Measurements from ENCODE around the gene RAB40AL. TPM values are rescaled to one million over a fixed set of nuclear protein-coding genes. Genes with fewer than 3 reads are reported as not detected.

The RAB40AL gene
- total and polyA plus RNA-seq, 2 of the 8 experiments (the other 6 are each of a cell fraction or from before 2014, with no cell fraction given): 0.27 to 0.30 TPM

DNA sequence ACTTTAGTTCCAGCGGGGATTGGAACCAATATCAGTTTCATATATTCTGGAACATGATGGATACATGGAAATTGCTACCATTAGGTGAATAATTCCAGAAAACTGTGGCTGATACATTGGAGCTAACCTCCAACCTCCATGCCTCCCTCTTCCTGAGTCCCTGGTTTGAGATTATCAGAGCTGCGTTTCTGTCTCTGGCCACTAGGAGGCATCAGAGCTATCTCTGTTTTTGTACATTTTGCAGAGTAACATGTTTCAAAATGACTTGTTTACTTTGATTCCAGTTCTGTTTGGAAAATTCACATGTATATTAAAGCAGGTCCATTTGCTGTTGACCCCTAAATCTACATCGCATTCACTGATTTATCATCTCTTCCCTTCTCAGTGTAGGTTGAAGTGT lies 2.4 kb upstream of the RAB40AL start:
- Histone ChIP-seq H3K4me1 (replicated peaks in 1 of 4; ENCODE audit: control insufficient read depth in 3 of 4, insufficient read depth in 4 of 4, low read length in 3 of 4) (no peaks in the 10 kb centered on the region), H3K9ac (replicated peaks in 1 of 4; ENCODE audit: extremely low read depth in 1 of 4, low read depth in 3 of 4, low read length in 3 of 4) (no peak overlapping the region), H3K18ac (ENCODE audit: extremely low read depth, low read length) (no peak overlapping the region), H2BK5ac (ENCODE audit: low read depth, low read length) (no peak overlapping the region), H3K9me3 (ENCODE audit: insufficient read depth in 2 of 2, low read depth in 1 of 2, low read length in 1 of 2) (no peaks in the 10 kb centered on the region), H2BK120ac (replicated peaks; ENCODE audit: low read depth, low read length) (no peak overlapping the region), H4K5ac (ENCODE audit: insufficient read length, low read depth, low read length) (no peak overlapping the region), H3K79me1 (ENCODE audit: low read depth, low read length) (no peaks in the 10 kb centered on the region), H3K14ac (ENCODE audit: insufficient read length) (no peak overlapping the region), H4K20me1 (replicated peaks in 1 of 2; ENCODE audit: control insufficient read depth in 1 of 2, insufficient read depth in 2 of 2, low read length in 2 of 2) (no peaks in the 10 kb centered on the region), H3K4ac (replicated peaks; ENCODE audit: insufficient read length, low read depth, low read length) (no peak overlapping the region), H4K91ac (replicated peaks; ENCODE audit: insufficient read length, low read length) (no peak overlapping the region), H3K23me2 (ENCODE audit: low read depth, low read length) (no peaks in the 10 kb centered on the region), H2BK12ac (ENCODE audit: low read depth, low read length) (no peak overlapping the region), H2BK20ac (ENCODE audit: low read length) (no peak overlapping the region), H4K8ac (ENCODE audit: extremely low read depth, insufficient read depth, low read length) (no peak overlapping the region), H3K27me3 (replicated peaks in 1 of 4; ENCODE audit: control insufficient read depth in 3 of 4, extremely low read depth in 1 of 4, insufficient read depth in 3 of 4, low read length in 3 of 4) (no peaks in the 10 kb centered on the region), H2AK5ac (ENCODE audit: low read depth, low read length) (no peak overlapping the region), H3K56ac (replicated peaks; ENCODE audit: insufficient read length, low read depth, low read length) (no peak overlapping the region), H3K27ac (ENCODE audit: low read depth, low read length) (no peak overlapping the region), H2AFZ (ENCODE audit: low read length) (no peak overlapping the region), H3K4me2 (ENCODE audit: insufficient read depth in 1 of 2, low read depth in 2 of 2, low read length in 2 of 2) (no peak overlapping the region), H3K79me2 (ENCODE audit: control insufficient read depth in 1 of 2, insufficient read depth in 2 of 2, low read length in 2 of 2) (no peaks in the 10 kb centered on the region), H3K36me3 (ENCODE audit: control insufficient read depth in 2 of 4, insufficient read depth in 4 of 4, low read length in 3 of 4) (no peaks in the 10 kb centered on the region), H3K23ac (ENCODE audit: insufficient read length) (no peak overlapping the region), H2BK15ac (ENCODE audit: low read length) (no peak overlapping the region), H3K4me3 (ENCODE audit: extremely low read depth in 1 of 4, insufficient read depth in 2 of 4, low read depth in 3 of 4, low read length in 4 of 4) (no peak overlapping the region)
- WGBS, 2 experiments (ENCODE audit: extremely low coverage in 1 of 2, insufficient coverage in 1 of 2, insufficient read length in 1 of 2, insufficient replicate concordance in 2 of 2, low coverage in 1 of 2, low lambda C conversion rate in 2 of 2, missing lambda C conversion rate in 1 of 2): 46% methylated on average over 3 of the region's 3 CpGs; no CpG with 5 or more reads in 1 of the 2 experiments
- no peak for TF ChIP-seq FOSL1 (IDR thresholded peaks at IDR 0.05; ENCODE audit: insufficient read depth, low read depth, low read length)
- peak in 1 of 2 experiments; percentile 14; a peak in 2 of 4 replicates for TF ChIP-seq RAD21 (IDR thresholded peaks at IDR 0.05 in 1 of 2, conservative IDR thresholded peaks at IDR 0.05 in 1 of 2; ENCODE audit: low read depth in 2 of 2, low read length in 2 of 2)
- TF ChIP-seq TCF12 (IDR thresholded peaks at IDR 0.05; ENCODE audit: low read depth, low read length): no peak
- no peak for TF ChIP-seq TAF7 (optimal IDR thresholded peaks at IDR 0.05; ENCODE audit: borderline replicate concordance, low read depth, low read length)
- TF ChIP-seq, protein P1, sequence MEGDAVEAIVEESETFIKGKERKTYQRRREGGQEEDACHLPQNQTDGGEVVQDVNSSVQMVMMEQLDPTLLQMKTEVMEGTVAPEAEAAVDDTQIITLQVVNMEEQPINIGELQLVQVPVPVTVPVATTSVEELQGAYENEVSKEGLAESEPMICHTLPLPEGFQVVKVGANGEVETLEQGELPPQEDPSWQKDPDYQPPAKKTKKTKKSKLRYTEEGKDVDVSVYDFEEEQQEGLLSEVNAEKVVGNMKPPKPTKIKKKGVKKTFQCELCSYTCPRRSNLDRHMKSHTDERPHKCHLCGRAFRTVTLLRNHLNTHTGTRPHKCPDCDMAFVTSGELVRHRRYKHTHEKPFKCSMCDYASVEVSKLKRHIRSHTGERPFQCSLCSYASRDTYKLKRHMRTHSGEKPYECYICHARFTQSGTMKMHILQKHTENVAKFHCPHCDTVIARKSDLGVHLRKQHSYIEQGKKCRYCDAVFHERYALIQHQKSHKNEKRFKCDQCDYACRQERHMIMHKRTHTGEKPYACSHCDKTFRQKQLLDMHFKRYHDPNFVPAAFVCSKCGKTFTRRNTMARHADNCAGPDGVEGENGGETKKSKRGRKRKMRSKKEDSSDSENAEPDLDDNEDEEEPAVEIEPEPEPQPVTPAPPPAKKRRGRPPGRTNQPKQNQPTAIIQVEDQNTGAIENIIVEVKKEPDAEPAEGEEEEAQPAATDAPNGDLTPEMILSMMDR (IDR thresholded peaks at IDR 0.05; ENCODE audit: control extremely low read depth in 1 of 3, insufficient read depth in 1 of 3, low read depth in 1 of 3, low read length in 3 of 3): peak; percentile 4 to 66 (median 22); a peak in 3 of 4 replicates
- ChIA-PET CTCF (ENCODE audit: partially characterized antibody) (interaction anchor here (0.7 to 3.5 kb wide), 13 partner anchors 8 to 435 kb away, joined by 3 to 28 read pairs (median 4); no protein-coding TSS in a partner anchor), POLR2A (ENCODE audit: partially characterized antibody) (no interaction called here)
- DNase-seq (ENCODE audit: low read depth in 1 of 2, low spot score in 2 of 2) (peak in 1 of 2 experiments; percentile 48), FAIRE-seq (peak; percentile 82)

Measured in H1 (cell line).